Measurements from ENCODE around the gene CIZ1.
"Not testable (repeated sequence)": the region's sequence is repeated elsewhere in the genome, so short reads cannot be mapped to it uniquely, and the experiment has no call there.

The CIZ1 gene

GRCh38 chr9:128187361-128187760 lies 4.0 kb downstream of the CIZ1 start:
- H3K9me3 Mint-ChIP-seq = no peaks in the 10 kb centered on the region
- no peak for DNase-seq (ENCODE audit: low spot score)
- H3K27ac Mint-ChIP-seq = no peak overlapping the region
- no peak overlapping the region for H3K4me3 Mint-ChIP-seq
- no peaks in the 10 kb centered on the region for H3K27me3 Mint-ChIP-seq (ENCODE audit: low read depth)
- H3K4me1 Mint-ChIP-seq (ENCODE audit: low read depth) = peaks cover 17% of the 10 kb centered on the region
- peaks cover 40% of the 10 kb centered on the region for H3K36me3 Mint-ChIP-seq (ENCODE audit: low read depth)

GRCh38 chr9:128185979-128186965 lies 5.1 kb downstream of the CIZ1 start:
- H3K36me3 Mint-ChIP-seq (ENCODE audit: low read depth) = peaks cover 47% of the 10 kb centered on the region
- peaks cover 16% of the 10 kb centered on the region for H3K4me1 Mint-ChIP-seq (ENCODE audit: low read depth)
- no peaks in the 10 kb centered on the region for H3K27me3 Mint-ChIP-seq (ENCODE audit: low read depth)
- no peak overlapping the region for H3K4me3 Mint-ChIP-seq
- H3K27ac Mint-ChIP-seq = no peak overlapping the region
- no peaks in the 10 kb centered on the region for H3K9me3 Mint-ChIP-seq
- DNase-seq (ENCODE audit: low spot score) = no peak

GRCh38 chr9:128182893-128183588 lies 8.3 kb downstream of the CIZ1 start:
- no peak overlapping the region for H3K4me3 Mint-ChIP-seq
- peaks cover 60% of the 10 kb centered on the region for H3K36me3 Mint-ChIP-seq (ENCODE audit: low read depth)
- no peaks in the 10 kb centered on the region for H3K27me3 Mint-ChIP-seq (ENCODE audit: low read depth)
- no peak overlapping the region for H3K27ac Mint-ChIP-seq
- peaks cover 4% of the 10 kb centered on the region for H3K9me3 Mint-ChIP-seq
- H3K4me1 Mint-ChIP-seq (ENCODE audit: low read depth) = peaks cover 3% of the 10 kb centered on the region
- DNase-seq (ENCODE audit: low spot score) = no peak

- peaks cover 58% of the 10 kb centered on the region for H3K36me3 Mint-ChIP-seq (ENCODE audit: low read depth)
- DNase-seq (ENCODE audit: low spot score); H3K27me3 Mint-ChIP-seq (ENCODE audit: low read depth); H3K4me3 Mint-ChIP-seq; H3K4me1 Mint-ChIP-seq (ENCODE audit: low read depth); H3K9me3 Mint-ChIP-seq; H3K27ac Mint-ChIP-seq: not testable (repeated sequence)
Measured at GRCh38 chr9:128181480-128181879, 9.9 kb downstream of the CIZ1 start.

DNA sequence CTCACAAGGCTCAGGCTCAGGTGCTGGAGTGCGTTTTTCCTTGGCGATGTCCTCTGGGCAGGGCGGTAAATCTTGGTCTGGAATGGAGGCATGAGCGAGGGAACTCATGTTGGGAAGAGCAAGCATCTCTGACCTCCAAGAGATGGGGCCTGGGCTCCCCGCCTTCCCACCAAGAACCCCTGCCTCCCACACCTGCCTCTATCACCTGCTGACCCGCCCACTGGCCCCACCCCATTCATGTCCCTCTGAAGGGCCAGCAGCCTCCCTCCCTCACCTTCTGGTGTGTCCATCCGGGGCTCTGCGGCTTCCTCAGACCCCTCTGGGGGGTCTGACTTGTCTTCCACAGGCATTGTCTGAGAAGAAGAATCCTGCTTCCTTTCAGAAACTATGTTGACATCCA lies 10.9 kb downstream of the CIZ1 start:
- H3K9me3 Mint-ChIP-seq = peaks cover 4% of the 10 kb centered on the region
- H3K36me3 Mint-ChIP-seq (ENCODE audit: low read depth) = peaks cover 56% of the 10 kb centered on the region
- H3K4me3 Mint-ChIP-seq = no peak overlapping the region
- H3K27ac Mint-ChIP-seq = no peak overlapping the region
- H3K27me3 Mint-ChIP-seq (ENCODE audit: low read depth) = no peaks in the 10 kb centered on the region
- DNase-seq (ENCODE audit: low spot score) = no peak
- H3K4me1 Mint-ChIP-seq (ENCODE audit: low read depth) = peaks cover 2% of the 10 kb centered on the region

GRCh38 chr9:128180001-128180400 lies 11.4 kb downstream of the CIZ1 start:
- H3K36me3 Mint-ChIP-seq (ENCODE audit: low read depth) = peaks cover 57% of the 10 kb centered on the region
- H3K4me3 Mint-ChIP-seq = no peak overlapping the region
- no peaks in the 10 kb centered on the region for H3K27me3 Mint-ChIP-seq (ENCODE audit: low read depth)
- no peak for DNase-seq (ENCODE audit: low spot score)
- peaks cover 4% of the 10 kb centered on the region for H3K9me3 Mint-ChIP-seq
- peaks cover 2% of the 10 kb centered on the region for H3K4me1 Mint-ChIP-seq (ENCODE audit: low read depth)
- no peak overlapping the region for H3K27ac Mint-ChIP-seq

DNA sequence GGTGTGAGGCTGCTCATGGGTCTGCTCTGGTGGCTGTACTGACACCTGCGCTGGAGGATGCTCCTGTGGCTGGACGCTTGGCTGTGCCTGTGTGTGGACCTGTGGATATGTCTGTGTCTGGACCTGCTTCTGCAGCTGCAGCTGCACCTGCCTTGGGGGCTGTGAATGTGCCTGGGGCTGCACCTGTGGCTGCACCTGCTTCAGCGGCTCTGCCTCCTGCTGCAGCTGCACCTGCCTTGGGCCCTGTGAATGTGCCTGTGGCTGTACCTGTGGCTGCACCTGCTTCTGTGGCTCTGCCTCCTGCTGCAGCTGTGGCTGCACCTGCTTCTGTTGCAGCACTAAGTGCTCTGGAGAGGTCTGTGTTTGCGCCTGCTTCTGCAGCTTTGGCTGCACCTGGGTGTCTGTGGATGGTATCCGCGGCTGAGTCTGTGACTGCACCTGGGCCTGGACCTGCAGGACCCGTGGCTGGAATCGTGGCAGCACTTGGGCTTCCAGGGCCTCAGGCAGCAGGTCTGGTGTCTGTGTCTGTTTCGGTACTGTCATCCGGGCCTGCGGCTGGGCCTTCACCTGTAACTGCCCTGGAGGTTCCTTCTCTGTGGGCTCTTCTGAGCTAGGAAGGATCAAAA lies 12.5 kb downstream of the CIZ1 start:
- Mint-ChIP-seq H3K9me3 (peaks cover 4% of the 10 kb centered on the region), H3K36me3 (ENCODE audit: low read depth) (peaks cover 58% of the 10 kb centered on the region), H3K4me3 (no peak overlapping the region), H3K27ac (no peak overlapping the region), H3K27me3 (ENCODE audit: low read depth) (no peaks in the 10 kb centered on the region), H3K4me1 (ENCODE audit: low read depth) (peaks cover 2% of the 10 kb centered on the region)
- no peak for DNase-seq (ENCODE audit: low spot score)

DNA sequence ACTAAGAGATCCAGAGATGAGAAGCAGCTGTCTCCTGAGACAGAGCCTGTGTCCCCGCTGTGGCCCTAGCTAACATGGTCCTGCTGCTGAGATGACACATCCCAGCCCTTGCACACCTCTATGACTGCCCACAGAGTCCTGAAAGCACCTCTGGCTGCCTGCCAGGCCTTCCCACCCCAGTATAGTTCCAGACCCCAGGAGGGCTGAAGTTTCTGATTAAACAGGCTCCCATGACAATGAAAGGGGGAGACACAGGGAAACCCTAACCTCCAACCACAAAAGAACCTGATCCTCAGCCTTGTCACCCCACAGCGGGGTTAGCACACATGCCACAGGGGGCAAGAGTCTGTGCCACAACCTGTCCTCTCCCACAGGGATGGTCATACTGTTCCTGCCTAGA lies 15.6 kb downstream of the CIZ1 start:
- Mint-ChIP-seq H3K27me3 (ENCODE audit: low read depth) (no peaks in the 10 kb centered on the region), H3K27ac (no peak overlapping the region), H3K9me3 (peaks cover 4% of the 10 kb centered on the region), H3K4me1 (ENCODE audit: low read depth) (no peaks in the 10 kb centered on the region), H3K36me3 (ENCODE audit: low read depth) (peaks cover 41% of the 10 kb centered on the region), H3K4me3 (no peak overlapping the region)
- no peak for DNase-seq (ENCODE audit: low spot score)

- Mint-ChIP-seq H3K27ac (no peak overlapping the region), H3K4me3 (no peak overlapping the region)
Measured at GRCh38 chr9:128175102-128175563, 16.2 kb downstream of the CIZ1 start.

GRCh38 chr9:128174062-128174461 lies 17.3 kb downstream of the CIZ1 start:
- H3K27ac Mint-ChIP-seq = no peak overlapping the region
- no peaks in the 10 kb centered on the region for H3K4me1 Mint-ChIP-seq (ENCODE audit: low read depth)
- H3K4me3 Mint-ChIP-seq = no peak overlapping the region
- H3K27me3 Mint-ChIP-seq (ENCODE audit: low read depth) = no peaks in the 10 kb centered on the region
- H3K9me3 Mint-ChIP-seq = peaks cover 4% of the 10 kb centered on the region
- DNase-seq (ENCODE audit: low spot score) = no peak
- peaks cover 27% of the 10 kb centered on the region for H3K36me3 Mint-ChIP-seq (ENCODE audit: low read depth)

More at GRCh38 chr9:128175102-128175563, 16.2 kb downstream of the CIZ1 start:
- no peak for DNase-seq (ENCODE audit: low spot score)
- peaks cover 4% of the 10 kb centered on the region for H3K9me3 Mint-ChIP-seq
- H3K36me3 Mint-ChIP-seq (ENCODE audit: low read depth) = peaks cover 35% of the 10 kb centered on the region
- no peaks in the 10 kb centered on the region for H3K27me3 Mint-ChIP-seq (ENCODE audit: low read depth)
- no peaks in the 10 kb centered on the region for H3K4me1 Mint-ChIP-seq (ENCODE audit: low read depth)

DNA sequence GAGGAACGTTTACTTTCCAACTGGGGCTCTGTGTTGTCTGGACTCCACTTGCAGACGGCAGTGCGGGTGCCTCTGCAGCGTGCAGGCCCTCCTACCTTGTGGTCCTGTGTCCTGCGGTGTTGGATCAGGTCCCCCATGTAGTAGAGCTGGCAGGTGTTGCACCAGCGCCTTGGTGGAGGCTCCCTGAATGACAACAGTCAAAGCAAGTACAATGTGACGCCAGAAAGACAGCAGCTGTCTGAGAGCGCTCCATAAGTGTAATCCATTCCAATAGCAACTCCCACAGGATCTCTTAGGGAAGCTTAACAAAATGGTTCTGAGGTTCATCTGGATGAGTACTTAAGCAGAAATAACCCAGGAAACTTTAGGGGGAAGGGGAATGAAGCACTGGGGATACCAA lies 21.4 kb downstream of the CIZ1 start:
- Mint-ChIP-seq H3K27me3 (ENCODE audit: low read depth) (no peaks in the 10 kb centered on the region), H3K4me3 (no peak overlapping the region), H3K36me3 (ENCODE audit: low read depth) (peaks cover 22% of the 10 kb centered on the region), H3K4me1 (ENCODE audit: low read depth) (no peaks in the 10 kb centered on the region), H3K9me3 (no peaks in the 10 kb centered on the region), H3K27ac (no peak overlapping the region)
- no peak for DNase-seq (ENCODE audit: low spot score)

GRCh38 chr9:128169492-128169891 lies 21.9 kb downstream of the CIZ1 start:
- Mint-ChIP-seq H3K4me3 (no peak overlapping the region), H3K36me3 (ENCODE audit: low read depth) (peaks cover 20% of the 10 kb centered on the region), H3K27me3 (ENCODE audit: low read depth) (no peaks in the 10 kb centered on the region), H3K4me1 (ENCODE audit: low read depth) (no peaks in the 10 kb centered on the region), H3K9me3 (no peaks in the 10 kb centered on the region), H3K27ac (no peak overlapping the region)
- no peak for DNase-seq (ENCODE audit: low spot score)

- Mint-ChIP-seq H3K9me3 (no peaks in the 10 kb centered on the region), H3K27me3 (ENCODE audit: low read depth) (no peaks in the 10 kb centered on the region), H3K4me1 (ENCODE audit: low read depth) (no peaks in the 10 kb centered on the region), H3K36me3 (ENCODE audit: low read depth) (peaks cover 20% of the 10 kb centered on the region), H3K27ac (no peak overlapping the region), H3K4me3 (no peak overlapping the region)
- no peak for DNase-seq (ENCODE audit: low spot score)
Measured at GRCh38 chr9:128168731-128169308, 22.6 kb downstream of the CIZ1 start.

All from T-helper 2 cell treated with Interferon-gamma antibody and Interleukin-4, amounts not matched to agents 5 μg/mL and 100 μg/mL, for 36 hours (primary cell).